Muscle layer of colon (tissue), 2 donors: ENCODE data around the gene JMJD6.
A peak's percentile ranks its signal among the peaks of the same experiment; 100 is the strongest.

Experiments used
- H3K27ac ChIP-seq: one replicate; pipeline ENCODE4 v1.7.0; 2013; ENCODE audit warnings: low read depth, mild to moderate bottlenecking, low read length, moderate library complexity
- H3K27me3 ChIP-seq, 2 donors: one replicate each; pipeline ENCODE4 v1.7.0; 2013; ENCODE audit warnings: low read length in 2 of 2, mild to moderate bottlenecking in 2 of 2; ENCODE audit not compliant: insufficient read depth in 2 of 2, control insufficient read depth in 1 of 2
- H3K36me3 ChIP-seq: one replicate; pipeline ENCODE4 v1.7.0; 2013; ENCODE audit warnings: mild to moderate bottlenecking, low read length; ENCODE audit not compliant: insufficient read depth
- H3K4me1 ChIP-seq: one replicate; pipeline ENCODE4 v1.7.0; 2013; ENCODE audit warnings: mild to moderate bottlenecking, low read length; ENCODE audit not compliant: insufficient read depth
- H3K4me3 ChIP-seq, 2 donors: one replicate each; pipeline ENCODE4 v1.7.0; 2013; ENCODE audit warnings: low read length in 2 of 2, low read depth in 1 of 2, mild to moderate bottlenecking in 1 of 2, moderate library complexity in 1 of 2
- H3K9ac ChIP-seq: one replicate; pipeline ENCODE4 v1.7.0; 2013; ENCODE audit warnings: low read length
- H3K9me3 ChIP-seq: one replicate; pipeline ENCODE4 v1.7.0; 2013; ENCODE audit warnings: mild to moderate bottlenecking, low read length
- donor health status: abdominal sarcoma.
- donor health status: Adenocarcinoma of cecum.

Gene JMJD6

DNA sequence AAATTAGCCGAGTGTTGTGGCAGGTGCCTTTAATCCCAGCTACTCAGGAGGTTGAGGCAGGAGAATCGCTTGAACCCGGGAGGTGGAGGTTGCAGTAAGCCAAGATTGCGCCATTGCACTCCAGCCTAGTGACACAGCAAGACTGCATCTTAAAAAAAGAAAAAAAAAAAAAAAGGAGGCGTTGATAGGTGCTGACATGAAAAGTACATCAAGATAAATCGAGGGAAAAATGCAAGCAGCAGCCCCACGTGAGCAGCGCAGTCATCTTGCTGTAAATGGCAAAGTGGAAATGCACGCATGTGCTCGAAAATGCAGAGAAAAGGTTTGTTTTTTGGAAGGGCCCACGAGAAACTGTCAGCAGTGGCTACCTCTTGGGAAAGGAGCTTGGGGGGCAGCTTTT is 36.5 kb downstream of the JMJD6 start:
- H3K9ac ChIP-seq, result no peak overlapping the region
- H3K4me3 ChIP-seq, result no peak overlapping the region
- no peak overlapping the region for H3K27ac ChIP-seq
- peaks cover 8% of the 10 kb centered on the region for H3K36me3 ChIP-seq
- H3K4me1 ChIP-seq, result peaks cover 69% of the 10 kb centered on the region
- H3K27me3 ChIP-seq, result no peaks in the 10 kb centered on the region
- H3K9me3 ChIP-seq, result no peaks in the 10 kb centered on the region

GRCh38 chr17:76688165-76688622 is 38.2 kb downstream of the JMJD6 start:
- Histone ChIP-seq H3K27ac (peak overlapping the region; percentile 96), H3K9ac (peak overlapping the region; percentile 22), H3K36me3 (peaks cover 15% of the 10 kb centered on the region), H3K4me3 (peak overlapping the region in 1 of 2 donors; percentile 26), H3K9me3 (no peaks in the 10 kb centered on the region), H3K27me3 (no peaks in the 10 kb centered on the region), H3K4me1 (peaks cover 80% of the 10 kb centered on the region)

DNA sequence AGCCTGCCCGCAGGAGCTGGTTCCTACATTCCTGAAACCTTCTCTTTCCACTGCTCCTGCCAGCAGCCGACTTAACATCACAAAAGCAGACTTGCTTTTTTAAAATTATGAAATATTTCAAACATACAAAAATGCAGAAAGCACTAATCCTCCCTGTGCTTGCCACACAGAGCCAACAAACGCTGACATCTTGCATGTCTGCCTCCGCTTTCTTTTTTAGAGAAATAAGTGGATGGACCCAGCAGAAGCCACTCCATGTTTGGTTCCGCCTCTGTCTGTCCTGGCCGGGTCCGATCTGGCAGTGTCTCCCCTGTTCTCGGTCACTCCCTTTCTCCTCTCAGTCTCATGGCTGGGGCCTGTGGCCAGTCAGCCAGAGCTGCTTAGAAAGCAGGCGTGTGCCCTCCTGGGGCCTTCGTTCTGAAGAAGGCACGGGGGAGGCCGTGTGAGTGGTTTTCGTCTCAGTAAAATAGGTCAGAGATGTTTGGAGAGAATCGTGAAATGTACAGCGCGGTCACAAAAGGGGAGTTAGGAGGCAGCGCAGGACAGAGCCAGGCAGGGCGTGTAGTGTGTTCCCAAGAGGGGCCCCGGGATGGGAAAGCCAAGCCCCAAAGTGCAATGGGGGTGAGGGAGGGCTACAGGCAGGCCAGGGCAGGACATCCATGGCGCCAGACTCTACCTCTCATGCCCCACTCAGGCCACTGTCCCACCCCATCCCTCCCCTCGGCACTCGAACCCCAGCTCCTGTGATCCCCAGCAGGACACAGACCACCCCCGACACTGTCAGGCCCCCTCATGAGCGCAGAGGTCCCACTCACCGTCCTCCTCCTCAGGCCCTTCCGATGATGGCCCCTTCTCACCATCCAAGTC is 38.9 kb downstream of the JMJD6 start:
- peak overlapping the region; percentile 22 for H3K9ac ChIP-seq
- H3K36me3 ChIP-seq, result peaks cover 18% of the 10 kb centered on the region
- H3K4me1 ChIP-seq, result peaks cover 87% of the 10 kb centered on the region
- H3K4me3 ChIP-seq, result peak overlapping the region in 1 of 2 donors; percentile 26
- H3K27me3 ChIP-seq, result no peaks in the 10 kb centered on the region
- peak overlapping the region; percentile 96 for H3K27ac ChIP-seq
- no peaks in the 10 kb centered on the region for H3K9me3 ChIP-seq

GRCh38 chr17:76686538-76687297 is 39.7 kb downstream of the JMJD6 start:
- Histone ChIP-seq H3K4me3 (peak overlapping the region in 1 of 2 donors; percentile 17), H3K4me1 (peaks cover 91% of the 10 kb centered on the region), H3K36me3 (peaks cover 18% of the 10 kb centered on the region), H3K27ac (peak overlapping the region; percentile 96), H3K27me3 (no peaks in the 10 kb centered on the region), H3K9ac (peak overlapping the region; percentile 14), H3K9me3 (no peaks in the 10 kb centered on the region)

DNA sequence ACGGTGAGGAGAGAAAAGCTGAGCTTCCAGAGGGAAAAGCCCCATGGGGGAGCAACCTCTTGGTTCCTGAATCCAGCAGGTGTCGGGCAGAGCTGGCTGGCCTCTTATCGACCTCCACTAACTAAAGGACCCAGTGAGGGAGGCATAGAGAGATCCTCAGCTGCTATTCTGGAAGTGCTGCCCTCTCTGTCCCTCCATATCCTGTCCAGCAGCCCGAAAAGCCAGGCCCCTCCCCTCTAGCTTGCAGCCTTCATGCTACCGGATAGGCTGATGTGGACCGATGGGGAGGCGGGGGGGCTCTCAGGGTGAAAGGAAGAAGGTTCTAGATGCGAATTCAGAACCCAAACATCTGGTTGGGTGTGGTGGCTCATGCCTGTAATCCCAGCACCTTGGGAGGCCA is 40.6 kb downstream of the JMJD6 start:
- Histone ChIP-seq H3K9me3 (no peaks in the 10 kb centered on the region), H3K36me3 (peaks cover 18% of the 10 kb centered on the region), H3K4me1 (peaks cover 91% of the 10 kb centered on the region), H3K27ac (peak overlapping the region; percentile 74), H3K27me3 (no peaks in the 10 kb centered on the region), H3K9ac (no peak overlapping the region), H3K4me3 (no peak overlapping the region)

GRCh38 chr17:76685366-76685765 is 41.0 kb downstream of the JMJD6 start:
- Histone ChIP-seq H3K4me3 (no peak overlapping the region), H3K36me3 (peaks cover 18% of the 10 kb centered on the region), H3K4me1 (peaks cover 91% of the 10 kb centered on the region), H3K9ac (no peak overlapping the region), H3K9me3 (no peaks in the 10 kb centered on the region), H3K27me3 (no peaks in the 10 kb centered on the region), H3K27ac (peak overlapping the region; percentile 74)

DNA sequence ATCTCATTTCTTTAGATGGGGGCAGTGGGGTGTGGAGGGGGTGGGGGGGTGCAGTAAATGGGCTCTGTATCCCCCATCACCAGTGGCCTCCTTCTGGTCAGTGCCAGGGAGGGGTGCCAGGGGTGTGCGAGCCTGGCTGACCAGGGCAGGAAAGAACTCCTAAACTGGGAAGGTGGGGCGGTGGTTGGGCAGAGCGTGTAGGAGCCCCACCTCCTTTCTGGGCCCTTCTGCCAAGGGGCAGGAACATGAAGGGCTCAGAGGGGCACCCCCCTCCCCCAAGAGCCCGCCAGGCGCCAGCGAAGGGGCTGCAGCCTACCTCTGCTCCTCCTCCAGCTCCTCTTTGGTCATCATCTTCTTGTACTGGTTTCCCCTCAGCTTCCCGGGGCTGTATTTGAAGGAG is 41.6 kb downstream of the JMJD6 start:
- H3K4me3 ChIP-seq, result no peak overlapping the region
- H3K36me3 ChIP-seq, result peaks cover 18% of the 10 kb centered on the region
- H3K9ac ChIP-seq, result no peak overlapping the region
- peaks cover 91% of the 10 kb centered on the region for H3K4me1 ChIP-seq
- peak overlapping the region; percentile 74 for H3K27ac ChIP-seq
- no peaks in the 10 kb centered on the region for H3K9me3 ChIP-seq
- no peaks in the 10 kb centered on the region for H3K27me3 ChIP-seq

DNA sequence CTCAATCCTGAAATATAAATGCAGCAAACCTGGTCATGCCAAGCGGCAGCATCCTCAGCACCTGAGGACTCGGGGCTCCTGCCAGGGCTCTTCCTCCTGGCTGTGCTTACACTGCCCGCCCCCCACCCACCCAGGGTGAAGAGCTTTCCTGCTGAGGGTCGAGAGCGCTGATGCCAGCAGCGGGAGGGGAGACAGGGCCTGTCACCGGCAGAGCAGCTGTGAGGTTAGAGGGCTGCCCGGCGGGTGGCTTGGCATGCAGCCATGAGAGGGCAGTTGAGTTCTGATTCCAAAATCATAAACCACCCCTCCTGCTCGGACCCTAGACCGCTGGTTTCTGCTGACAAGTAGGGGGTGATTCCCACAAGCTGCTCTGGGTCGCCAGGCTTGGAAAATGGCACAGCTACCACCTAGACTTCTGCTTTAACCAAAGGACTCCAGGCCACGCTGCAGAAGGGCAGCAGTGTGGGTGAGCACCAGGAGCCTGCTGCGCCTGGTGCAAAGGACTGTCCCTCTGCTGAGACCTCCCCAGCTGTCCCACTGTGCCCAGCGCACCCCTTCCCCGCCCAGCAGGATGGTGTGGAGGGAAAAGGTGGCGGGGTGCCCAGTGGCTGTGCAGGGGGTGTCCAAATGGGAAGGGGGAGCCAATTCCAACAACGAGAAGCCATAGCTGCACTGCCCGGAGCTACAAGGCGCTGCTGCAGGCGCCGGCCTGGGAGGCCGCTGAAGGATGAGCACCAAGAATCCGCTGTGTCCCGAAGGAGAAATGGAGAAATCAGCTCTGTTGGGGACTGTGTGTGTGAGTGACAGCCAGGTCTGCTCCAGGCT is 42.3 kb downstream of the JMJD6 start:
- Histone ChIP-seq H3K9ac (no peak overlapping the region), H3K36me3 (peaks cover 18% of the 10 kb centered on the region), H3K27me3 (no peaks in the 10 kb centered on the region), H3K4me1 (peaks cover 85% of the 10 kb centered on the region), H3K4me3 (no peak overlapping the region), H3K9me3 (no peaks in the 10 kb centered on the region), H3K27ac (peak overlapping the region; percentile 31)

- H3K9me3 ChIP-seq, result no peaks in the 10 kb centered on the region
- H3K9ac ChIP-seq, result no peak overlapping the region
- H3K36me3 ChIP-seq, result peaks cover 18% of the 10 kb centered on the region
- no peak overlapping the region for H3K4me3 ChIP-seq
- peaks cover 76% of the 10 kb centered on the region for H3K4me1 ChIP-seq
- H3K27ac ChIP-seq, result peak overlapping the region; percentile 81
- no peaks in the 10 kb centered on the region for H3K27me3 ChIP-seq
Observed at GRCh38 chr17:76683011-76683755, 43.2 kb downstream of the JMJD6 start.

DNA sequence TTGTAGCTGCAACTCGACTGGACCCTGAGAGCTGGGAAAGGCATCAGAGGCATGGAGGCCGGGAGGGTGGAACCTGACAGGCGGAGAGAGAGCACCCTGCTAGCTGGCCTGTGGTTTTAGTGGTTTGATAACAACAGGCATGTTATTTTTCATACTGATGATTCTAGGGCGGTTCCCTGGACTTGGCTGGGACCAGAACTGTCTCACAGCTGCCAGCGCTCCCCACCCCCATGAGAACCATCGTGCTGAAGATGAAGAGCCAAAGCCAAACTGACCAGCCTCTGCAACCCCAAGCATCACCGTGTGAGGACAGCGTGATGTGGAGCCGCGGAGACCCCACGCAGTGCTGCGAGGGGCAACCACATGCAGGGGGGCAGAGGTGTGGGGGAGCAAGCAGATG is 44.1 kb downstream of the JMJD6 start:
- H3K27ac ChIP-seq, result peak overlapping the region; percentile 81
- peaks cover 67% of the 10 kb centered on the region for H3K4me1 ChIP-seq
- H3K27me3 ChIP-seq, result no peaks in the 10 kb centered on the region
- no peak overlapping the region for H3K9ac ChIP-seq
- H3K36me3 ChIP-seq, result peaks cover 27% of the 10 kb centered on the region
- H3K4me3 ChIP-seq, result no peak overlapping the region
- H3K9me3 ChIP-seq, result no peaks in the 10 kb centered on the region
